Measurements from ENCODE around the gene ADGRG6. TPM values are rescaled to one million over a fixed set of nuclear protein-coding genes. Genes with fewer than 3 reads are reported as not detected.

ADGRG6 gene
- total RNA-seq, 2 donors from 2014 or later = 17.0 to 17.9 TPM

- intact Hi-C loops (cut with DNase I) = no loop called here
- TF ChIP-seq, protein P1, sequence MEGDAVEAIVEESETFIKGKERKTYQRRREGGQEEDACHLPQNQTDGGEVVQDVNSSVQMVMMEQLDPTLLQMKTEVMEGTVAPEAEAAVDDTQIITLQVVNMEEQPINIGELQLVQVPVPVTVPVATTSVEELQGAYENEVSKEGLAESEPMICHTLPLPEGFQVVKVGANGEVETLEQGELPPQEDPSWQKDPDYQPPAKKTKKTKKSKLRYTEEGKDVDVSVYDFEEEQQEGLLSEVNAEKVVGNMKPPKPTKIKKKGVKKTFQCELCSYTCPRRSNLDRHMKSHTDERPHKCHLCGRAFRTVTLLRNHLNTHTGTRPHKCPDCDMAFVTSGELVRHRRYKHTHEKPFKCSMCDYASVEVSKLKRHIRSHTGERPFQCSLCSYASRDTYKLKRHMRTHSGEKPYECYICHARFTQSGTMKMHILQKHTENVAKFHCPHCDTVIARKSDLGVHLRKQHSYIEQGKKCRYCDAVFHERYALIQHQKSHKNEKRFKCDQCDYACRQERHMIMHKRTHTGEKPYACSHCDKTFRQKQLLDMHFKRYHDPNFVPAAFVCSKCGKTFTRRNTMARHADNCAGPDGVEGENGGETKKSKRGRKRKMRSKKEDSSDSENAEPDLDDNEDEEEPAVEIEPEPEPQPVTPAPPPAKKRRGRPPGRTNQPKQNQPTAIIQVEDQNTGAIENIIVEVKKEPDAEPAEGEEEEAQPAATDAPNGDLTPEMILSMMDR (IDR thresholded peaks at IDR 0.05) = no peak
Measured at GRCh38 chr6:142284419-142284818, 17.4 kb upstream of the ADGRG6 start.

DNA sequence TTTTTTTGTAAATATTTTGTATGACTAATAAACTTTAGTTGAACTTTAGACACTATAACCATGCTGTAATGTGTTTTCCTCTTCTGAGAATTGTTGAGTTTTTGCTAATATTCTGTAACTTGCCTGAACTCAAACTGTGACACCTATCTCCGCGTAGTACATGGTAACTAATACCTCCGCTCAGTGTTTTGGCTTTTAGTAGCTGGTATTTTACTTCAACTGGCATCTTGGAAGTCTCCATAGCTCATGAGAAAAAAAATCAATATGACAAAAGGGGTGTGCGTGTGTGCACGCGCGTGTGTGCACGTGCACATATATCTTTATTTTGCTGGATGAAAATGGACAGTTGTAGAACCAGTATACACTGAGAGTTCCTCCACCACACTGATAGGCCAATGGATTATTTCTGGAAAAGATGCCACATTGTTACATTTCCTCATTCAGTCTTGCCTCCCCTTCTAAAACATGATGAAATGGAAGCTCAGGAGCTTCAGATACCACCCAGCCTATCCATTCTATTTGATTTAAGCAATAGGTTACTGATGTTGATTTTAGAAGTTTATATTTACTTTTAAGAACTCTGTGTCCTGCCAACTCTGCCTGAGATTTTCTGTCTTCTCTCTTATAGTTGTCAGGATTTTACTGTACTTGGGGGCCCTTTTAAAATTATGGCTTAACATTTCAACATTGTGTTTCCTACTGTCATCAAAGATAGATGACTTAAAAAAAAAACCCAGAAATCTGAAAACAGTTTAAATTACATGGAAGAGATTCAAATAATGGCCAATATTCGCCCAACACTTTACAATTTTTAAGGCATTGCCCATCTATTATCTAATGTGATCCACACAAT lies 16.3 kb upstream of the ADGRG6 start:
- Histone ChIP-seq H3K9ac (ENCODE audit: low read depth in 2 of 2, low read length in 2 of 2) (no peak overlapping the region), H3K27me3 (no peaks in the 10 kb centered on the region), H3K4me1 (no peaks in the 10 kb centered on the region), H3K9me3 (no peaks in the 10 kb centered on the region), H3K27ac (no peak overlapping the region), H3K36me3 (no peaks in the 10 kb centered on the region), H3K4me3 (no peak overlapping the region)
- intact Hi-C loops (cut with DNase I) = no loop called here
- DNase-seq = no peak
- TF ChIP-seq, protein P1 (IDR thresholded peaks at IDR 0.05) = no peak

More at GRCh38 chr6:142284419-142284818, 17.4 kb upstream of the ADGRG6 start:
- DNase-seq = no peak
- Histone ChIP-seq H3K9ac (ENCODE audit: low read depth in 2 of 2, low read length in 2 of 2) (no peak overlapping the region), H3K27me3 (no peaks in the 10 kb centered on the region), H3K27ac (no peak overlapping the region), H3K4me1 (no peaks in the 10 kb centered on the region), H3K4me3 (no peak overlapping the region), H3K36me3 (no peaks in the 10 kb centered on the region), H3K9me3 (no peaks in the 10 kb centered on the region)

- Histone ChIP-seq H3K27ac (no peak overlapping the region), H3K9ac (ENCODE audit: low read depth in 2 of 2, low read length in 2 of 2) (no peak overlapping the region), H3K27me3 (no peaks in the 10 kb centered on the region), H3K4me3 (no peak overlapping the region), H3K36me3 (no peaks in the 10 kb centered on the region), H3K9me3 (no peaks in the 10 kb centered on the region), H3K4me1 (no peaks in the 10 kb centered on the region)
- intact Hi-C loops (cut with DNase I) = no loop called here
- TF ChIP-seq, protein P1 (IDR thresholded peaks at IDR 0.05) = no peak
- no peak for DNase-seq
Measured at GRCh38 chr6:142286088-142286409, 15.8 kb upstream of the ADGRG6 start.

DNA sequence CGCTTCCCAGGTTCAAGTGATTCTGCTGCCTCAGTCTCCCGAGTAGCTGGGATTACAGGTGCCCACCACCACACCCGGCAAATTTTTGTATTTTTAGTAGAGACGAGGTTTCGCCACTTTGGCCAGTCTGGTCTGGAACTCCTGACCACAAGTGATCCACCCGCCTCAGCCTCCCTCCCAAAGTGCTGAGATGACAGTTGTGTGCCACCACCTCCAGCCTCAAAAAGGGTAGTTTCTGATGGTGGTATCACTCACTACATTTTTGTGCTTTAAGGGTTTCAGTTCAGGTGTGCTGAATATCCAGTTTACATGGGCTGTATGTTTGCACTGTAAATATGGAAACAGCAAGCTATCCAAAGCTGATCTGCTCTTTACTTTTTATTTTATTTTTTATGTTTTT lies 12.1 kb upstream of the ADGRG6 start:
- Histone ChIP-seq H3K27ac (no peak overlapping the region), H3K4me3 (no peak overlapping the region), H3K9me3 (no peaks in the 10 kb centered on the region), H3K36me3 (no peaks in the 10 kb centered on the region), H3K4me1 (no peaks in the 10 kb centered on the region), H3K27me3 (no peaks in the 10 kb centered on the region), H3K9ac (ENCODE audit: low read depth in 2 of 2, low read length in 2 of 2) (no peak overlapping the region)
- no peak for DNase-seq
- intact Hi-C loops (cut with DNase I) = no loop called here
- TF ChIP-seq, protein P1 (IDR thresholded peaks at IDR 0.05) = no peak

DNA sequence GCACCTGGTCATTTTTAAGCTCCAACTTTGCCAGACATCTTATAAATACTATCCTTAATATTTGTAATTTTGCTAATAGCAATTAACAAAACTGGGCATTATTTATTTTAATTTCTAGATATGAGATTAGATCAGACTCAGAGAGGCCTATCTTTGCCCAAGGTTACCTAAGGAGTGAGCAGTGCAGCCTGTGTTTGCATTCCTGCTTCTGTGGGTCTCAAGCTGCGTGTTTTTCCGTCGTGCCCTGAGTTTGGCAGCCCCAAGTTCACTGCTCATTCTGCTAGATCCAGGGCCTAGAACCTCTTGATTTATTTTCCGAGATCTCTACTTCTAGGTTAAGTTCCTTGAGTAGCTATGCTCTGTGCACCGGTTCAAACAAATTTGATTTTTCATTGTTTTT lies 11.0 kb upstream of the ADGRG6 start:
- intact Hi-C loops (cut with DNase I) = no loop called here
- H3K27ac ChIP-seq = no peak overlapping the region

More for the DNA sequence above, 11.0 kb upstream of the ADGRG6 start:
- Histone ChIP-seq H3K4me3 (no peak overlapping the region), H3K9ac (ENCODE audit: low read depth in 2 of 2, low read length in 2 of 2) (no peak overlapping the region), H3K27me3 (no peaks in the 10 kb centered on the region), H3K9me3 (no peaks in the 10 kb centered on the region), H3K36me3 (no peaks in the 10 kb centered on the region), H3K4me1 (no peaks in the 10 kb centered on the region)
- TF ChIP-seq, protein P1 (IDR thresholded peaks at IDR 0.05) = no peak
- no peak for DNase-seq

Measured in colonic mucosa (tissue), 4 donors.